HEK293 (cell line): ENCODE measurements around the gene UBA1.

Experiments
- GLIS2 ChIP-seq: fragments of 450-650 bp; formaldehyde crosslinking; IDR thresholded peaks from 2 replicates; pipeline ENCODE4 v1.5.1; 2016; ENCODE audit warnings: missing biosample characterization, missing genetic modification characterization
- KLF8 ChIP-seq: fragments of 450-650 bp; formaldehyde crosslinking; IDR thresholded peaks from 2 replicates; pipeline ENCODE4 v1.5.1; 2016; ENCODE audit warnings: missing biosample characterization, missing genetic modification characterization
- MZF1 ChIP-seq: fragments of 450-650 bp; formaldehyde crosslinking; IDR thresholded peaks from 2 replicates; pipeline ENCODE4 v1.5.1; 2017; ENCODE audit warnings: missing biosample characterization, missing genetic modification characterization, borderline replicate concordance
- TCF7L2 ChIP-seq: IDR thresholded peaks from 2 replicates; pipeline ENCODE4 v1.6.1; 2011; ENCODE audit warnings: low read depth, mild to moderate bottlenecking, inconsistent platforms, low read length, moderate library complexity, borderline replicate concordance
- YY2 ChIP-seq: fragments of 450-650 bp; formaldehyde crosslinking; IDR thresholded peaks from 2 replicates; pipeline ENCODE4 v1.5.1; 2016; ENCODE audit warnings: missing biosample characterization, missing genetic modification characterization
- ZBTB8A ChIP-seq: fragments of 450-650 bp; formaldehyde crosslinking; IDR thresholded peaks from 2 replicates; pipeline ENCODE4 v1.5.1; 2016; ENCODE audit warnings: missing biosample characterization, missing genetic modification characterization
- ZFHX2 ChIP-seq: fragments of 450-650 bp; formaldehyde crosslinking; conservative IDR thresholded peaks from 2 replicates; pipeline ENCODE4 v1.5.1; 2016; ENCODE audit warnings: missing biosample characterization, missing genetic modification characterization
- ZFP69B ChIP-seq: fragments of 450-650 bp; formaldehyde crosslinking; IDR thresholded peaks from 2 replicates; pipeline ENCODE4 v1.5.1; 2016; ENCODE audit warnings: missing biosample characterization, missing genetic modification characterization
- ZNF324 ChIP-seq: fragments of 450-650 bp; formaldehyde crosslinking; IDR thresholded peaks from 2 replicates; pipeline ENCODE4 v1.5.1; 2016; ENCODE audit warnings: missing biosample characterization, missing genetic modification characterization
- ZNF341 ChIP-seq: fragments of 450-650 bp; formaldehyde crosslinking; IDR thresholded peaks from 2 replicates; pipeline ENCODE4; 2016; ENCODE audit warnings: low read depth, missing biosample characterization, missing genetic modification characterization
- ZNF600 ChIP-seq: fragments of 450-650 bp; formaldehyde crosslinking; IDR thresholded peaks from 2 replicates; pipeline ENCODE4 v1.5.1; 2016; ENCODE audit warnings: missing biosample characterization, missing genetic modification characterization
- ZNF660 ChIP-seq: fragments of 450-650 bp; IDR thresholded peaks from 2 replicates; pipeline ENCODE4 v1.5.1; 2018; ENCODE audit warnings: missing biosample characterization, mild to moderate bottlenecking, missing genetic modification characterization
- ZNF777 ChIP-seq: fragments of 450-650 bp; formaldehyde crosslinking; IDR thresholded peaks from 2 replicates; pipeline ENCODE4 v1.5.1; 2017; ENCODE audit warnings: missing biosample characterization, missing genetic modification characterization, borderline replicate concordance
- ZXDB ChIP-seq: fragments of 450-650 bp; formaldehyde crosslinking; IDR thresholded peaks from 2 replicates; pipeline ENCODE4 v1.5.1; 2016; ENCODE audit warnings: missing biosample characterization, missing genetic modification characterization
- TF ChIP-seq, protein P1 (sequence below): fragments of 450-650 bp; formaldehyde crosslinking; IDR thresholded peaks from 2 replicates; pipeline ENCODE4 v1.5.1; 2016; ENCODE audit warnings: missing biosample characterization, missing genetic modification characterization
- TF ChIP-seq, protein P2 (sequence below): fragments of 450-650 bp; formaldehyde crosslinking; IDR thresholded peaks from 2 replicates; pipeline ENCODE4 v1.5.1; 2016; ENCODE audit warnings: missing biosample characterization, missing genetic modification characterization
- TF ChIP-seq, protein P3 (sequence below): fragments of 450-650 bp; formaldehyde crosslinking; conservative IDR thresholded peaks from 2 replicates; pipeline ENCODE4 v1.5.1; 2016; ENCODE audit warnings: low read depth, missing biosample characterization, missing genetic modification characterization
- TF ChIP-seq, protein P4 (sequence below): fragments of 450-650 bp; formaldehyde crosslinking; IDR thresholded peaks from 2 replicates; pipeline ENCODE4 v1.5.1; 2016; ENCODE audit warnings: missing biosample characterization, missing genetic modification characterization
- TF ChIP-seq, protein P5 (sequence below): fragments of 450-650 bp; formaldehyde crosslinking; IDR thresholded peaks from 2 replicates; pipeline ENCODE4 v1.5.1; 2016; ENCODE audit warnings: missing biosample characterization, missing genetic modification characterization
- TF ChIP-seq, protein P6 (sequence below): fragments of 450-650 bp; formaldehyde crosslinking; IDR thresholded peaks from 2 replicates; pipeline ENCODE4 v1.5.1; 2017; ENCODE audit warnings: missing biosample characterization, missing genetic modification characterization
- TF ChIP-seq, protein P7 (sequence below): fragments of 450-650 bp; formaldehyde crosslinking; conservative IDR thresholded peaks from 2 replicates; pipeline ENCODE4 v1.5.1; 2016; ENCODE audit warnings: low read depth, missing biosample characterization, missing genetic modification characterization

Gene UBA1

DNA sequence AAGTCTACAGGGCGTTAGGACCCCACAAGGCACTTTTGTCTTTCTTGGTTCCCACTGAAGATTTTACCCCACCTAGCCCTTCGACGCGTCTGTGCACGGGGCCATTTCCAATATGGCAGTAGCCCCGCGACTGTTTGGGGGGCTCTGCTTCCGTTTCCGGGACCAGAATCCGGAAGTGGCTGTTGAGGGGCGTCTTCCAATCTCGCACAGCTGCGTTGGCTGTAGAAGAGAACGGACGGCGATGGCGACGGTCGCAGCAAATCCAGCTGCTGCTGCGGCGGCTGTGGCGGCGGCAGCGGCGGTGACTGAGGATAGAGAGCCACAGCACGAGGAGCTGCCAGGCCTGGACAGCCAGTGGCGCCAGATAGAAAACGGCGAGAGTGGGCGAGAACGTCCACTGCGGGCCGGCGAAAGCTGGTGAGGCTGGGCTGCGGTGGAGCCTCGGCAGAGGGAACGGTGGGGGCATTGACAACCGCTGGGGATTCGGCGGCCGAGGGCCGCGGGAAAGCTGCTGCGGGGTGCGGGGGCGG is 39.2 kb downstream of the UBA1 start, which contains the start of gene USP11 (continued):
- TF ChIP-seq, protein P1, sequence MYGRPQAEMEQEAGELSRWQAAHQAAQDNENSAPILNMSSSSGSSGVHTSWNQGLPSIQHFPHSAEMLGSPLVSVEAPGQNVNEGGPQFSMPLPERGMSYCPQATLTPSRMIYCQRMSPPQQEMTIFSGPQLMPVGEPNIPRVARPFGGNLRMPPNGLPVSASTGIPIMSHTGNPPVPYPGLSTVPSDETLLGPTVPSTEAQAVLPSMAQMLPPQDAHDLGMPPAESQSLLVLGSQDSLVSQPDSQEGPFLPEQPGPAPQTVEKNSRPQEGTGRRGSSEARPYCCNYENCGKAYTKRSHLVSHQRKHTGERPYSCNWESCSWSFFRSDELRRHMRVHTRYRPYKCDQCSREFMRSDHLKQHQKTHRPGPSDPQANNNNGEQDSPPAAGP (tag by site-specific recombination): no peak
- TF ChIP-seq ZNF600 (tag by site-specific recombination) (0 out of 2 replicates have a peak, but pooled peaks have one; percentile 82), ZNF324 (tag by site-specific recombination) (peak; percentile 74), ZNF660 (0 out of 2 replicates have a peak, but pooled peaks have one; percentile 35), ZFP69B (tag by site-specific recombination) (peak; percentile 9; the same call in 1 of the 2 replicates), YY2 (peak; percentile 87), TCF7L2 (no peak), KLF8 (peak; percentile 60), ZBTB8A (tag by site-specific recombination) (peak; percentile 53), MZF1 (tag by site-specific recombination) (peak; percentile 71), ZNF777 (tag by site-specific recombination) (peak; percentile 78; the same call in 1 of the 2 replicates), ZNF341 (tag by site-specific recombination) (peak; percentile 94), GLIS2 (tag by site-specific recombination) (0 out of 2 replicates have a peak, but pooled peaks have one; percentile 61), ZXDB (tag by site-specific recombination) (peak; percentile 73), ZFHX2 (no peak)
- TF ChIP-seq, protein P2, sequence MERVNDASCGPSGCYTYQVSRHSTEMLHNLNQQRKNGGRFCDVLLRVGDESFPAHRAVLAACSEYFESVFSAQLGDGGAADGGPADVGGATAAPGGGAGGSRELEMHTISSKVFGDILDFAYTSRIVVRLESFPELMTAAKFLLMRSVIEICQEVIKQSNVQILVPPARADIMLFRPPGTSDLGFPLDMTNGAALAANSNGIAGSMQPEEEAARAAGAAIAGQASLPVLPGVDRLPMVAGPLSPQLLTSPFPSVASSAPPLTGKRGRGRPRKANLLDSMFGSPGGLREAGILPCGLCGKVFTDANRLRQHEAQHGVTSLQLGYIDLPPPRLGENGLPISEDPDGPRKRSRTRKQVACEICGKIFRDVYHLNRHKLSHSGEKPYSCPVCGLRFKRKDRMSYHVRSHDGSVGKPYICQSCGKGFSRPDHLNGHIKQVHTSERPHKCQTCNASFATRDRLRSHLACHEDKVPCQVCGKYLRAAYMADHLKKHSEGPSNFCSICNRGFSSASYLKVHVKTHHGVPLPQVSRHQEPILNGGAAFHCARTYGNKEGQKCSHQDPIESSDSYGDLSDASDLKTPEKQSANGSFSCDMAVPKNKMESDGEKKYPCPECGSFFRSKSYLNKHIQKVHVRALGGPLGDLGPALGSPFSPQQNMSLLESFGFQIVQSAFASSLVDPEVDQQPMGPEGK: peak; percentile 80
- TF ChIP-seq, protein P3, sequence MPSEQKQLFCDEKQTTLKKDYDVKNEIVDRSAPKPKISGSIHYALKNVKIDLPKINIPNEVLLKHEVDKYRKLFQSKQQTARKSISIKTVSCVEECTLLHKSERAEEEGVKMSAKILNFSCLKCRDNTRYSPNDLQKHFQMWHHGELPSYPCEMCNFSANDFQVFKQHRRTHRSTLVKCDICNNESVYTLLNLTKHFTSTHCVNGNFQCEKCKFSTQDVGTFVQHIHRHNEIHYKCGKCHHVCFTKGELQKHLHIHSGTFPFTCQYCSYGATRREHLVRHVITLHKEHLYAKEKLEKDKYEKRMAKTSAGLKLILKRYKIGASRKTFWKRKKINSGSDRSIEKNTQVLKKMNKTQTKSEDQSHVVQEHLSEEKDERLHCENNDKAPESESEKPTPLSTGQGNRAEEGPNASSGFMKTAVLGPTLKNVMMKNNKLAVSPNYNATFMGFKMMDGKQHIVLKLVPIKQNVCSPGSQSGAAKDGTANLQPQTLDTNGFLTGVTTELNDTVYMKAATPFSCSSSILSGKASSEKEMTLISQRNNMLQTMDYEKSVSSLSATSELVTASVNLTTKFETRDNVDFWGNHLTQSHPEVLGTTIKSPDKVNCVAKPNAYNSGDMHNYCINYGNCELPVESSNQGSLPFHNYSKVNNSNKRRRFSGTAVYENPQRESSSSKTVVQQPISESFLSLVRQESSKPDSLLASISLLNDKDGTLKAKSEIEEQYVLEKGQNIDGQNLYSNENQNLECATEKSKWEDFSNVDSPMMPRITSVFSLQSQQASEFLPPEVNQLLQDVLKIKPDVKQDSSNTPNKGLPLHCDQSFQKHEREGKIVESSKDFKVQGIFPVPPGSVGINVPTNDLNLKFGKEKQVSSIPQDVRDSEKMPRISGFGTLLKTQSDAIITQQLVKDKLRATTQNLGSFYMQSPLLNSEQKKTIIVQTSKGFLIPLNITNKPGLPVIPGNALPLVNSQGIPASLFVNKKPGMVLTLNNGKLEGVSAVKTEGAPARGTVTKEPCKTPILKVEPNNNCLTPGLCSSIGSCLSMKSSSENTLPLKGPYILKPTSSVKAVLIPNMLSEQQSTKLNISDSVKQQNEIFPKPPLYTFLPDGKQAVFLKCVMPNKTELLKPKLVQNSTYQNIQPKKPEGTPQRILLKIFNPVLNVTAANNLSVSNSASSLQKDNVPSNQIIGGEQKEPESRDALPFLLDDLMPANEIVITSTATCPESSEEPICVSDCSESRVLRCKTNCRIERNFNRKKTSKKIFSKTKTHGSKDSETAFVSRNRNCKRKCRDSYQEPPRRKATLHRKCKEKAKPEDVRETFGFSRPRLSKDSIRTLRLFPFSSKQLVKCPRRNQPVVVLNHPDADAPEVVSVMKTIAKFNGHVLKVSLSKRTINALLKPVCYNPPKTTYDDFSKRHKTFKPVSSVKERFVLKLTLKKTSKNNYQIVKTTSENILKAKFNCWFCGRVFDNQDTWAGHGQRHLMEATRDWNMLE (tag by site-specific recombination): peak; percentile 88
- TF ChIP-seq, protein P4, sequence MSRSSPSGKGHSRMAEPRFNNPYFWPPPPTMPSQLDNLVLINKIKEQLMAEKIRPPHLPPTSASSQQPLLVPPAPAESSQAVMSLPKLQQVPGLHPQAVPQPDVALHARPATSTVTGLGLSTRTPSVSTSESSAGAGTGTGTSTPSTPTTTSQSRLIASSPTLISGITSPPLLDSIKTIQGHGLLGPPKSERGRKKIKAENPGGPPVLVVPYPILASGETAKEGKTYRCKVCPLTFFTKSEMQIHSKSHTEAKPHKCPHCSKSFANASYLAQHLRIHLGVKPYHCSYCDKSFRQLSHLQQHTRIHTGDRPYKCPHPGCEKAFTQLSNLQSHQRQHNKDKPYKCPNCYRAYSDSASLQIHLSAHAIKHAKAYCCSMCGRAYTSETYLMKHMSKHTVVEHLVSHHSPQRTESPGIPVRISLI (tag by site-specific recombination): no peak
- TF ChIP-seq, protein P5, sequence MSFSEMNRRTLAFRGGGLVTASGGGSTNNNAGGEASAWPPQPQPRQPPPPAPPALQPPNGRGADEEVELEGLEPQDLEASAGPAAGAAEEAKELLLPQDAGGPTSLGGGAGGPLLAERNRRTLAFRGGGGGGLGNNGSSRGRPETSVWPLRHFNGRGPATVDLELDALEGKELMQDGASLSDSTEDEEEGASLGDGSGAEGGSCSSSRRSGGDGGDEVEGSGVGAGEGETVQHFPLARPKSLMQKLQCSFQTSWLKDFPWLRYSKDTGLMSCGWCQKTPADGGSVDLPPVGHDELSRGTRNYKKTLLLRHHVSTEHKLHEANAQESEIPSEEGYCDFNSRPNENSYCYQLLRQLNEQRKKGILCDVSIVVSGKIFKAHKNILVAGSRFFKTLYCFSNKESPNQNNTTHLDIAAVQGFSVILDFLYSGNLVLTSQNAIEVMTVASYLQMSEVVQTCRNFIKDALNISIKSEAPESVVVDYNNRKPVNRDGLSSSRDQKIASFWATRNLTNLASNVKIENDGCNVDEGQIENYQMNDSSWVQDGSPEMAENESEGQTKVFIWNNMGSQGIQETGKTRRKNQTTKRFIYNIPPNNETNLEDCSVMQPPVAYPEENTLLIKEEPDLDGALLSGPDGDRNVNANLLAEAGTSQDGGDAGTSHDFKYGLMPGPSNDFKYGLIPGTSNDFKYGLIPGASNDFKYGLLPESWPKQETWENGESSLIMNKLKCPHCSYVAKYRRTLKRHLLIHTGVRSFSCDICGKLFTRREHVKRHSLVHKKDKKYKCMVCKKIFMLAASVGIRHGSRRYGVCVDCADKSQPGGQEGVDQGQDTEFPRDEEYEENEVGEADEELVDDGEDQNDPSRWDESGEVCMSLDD (tag by site-specific recombination): peak; percentile 98
- TF ChIP-seq, protein P6, sequence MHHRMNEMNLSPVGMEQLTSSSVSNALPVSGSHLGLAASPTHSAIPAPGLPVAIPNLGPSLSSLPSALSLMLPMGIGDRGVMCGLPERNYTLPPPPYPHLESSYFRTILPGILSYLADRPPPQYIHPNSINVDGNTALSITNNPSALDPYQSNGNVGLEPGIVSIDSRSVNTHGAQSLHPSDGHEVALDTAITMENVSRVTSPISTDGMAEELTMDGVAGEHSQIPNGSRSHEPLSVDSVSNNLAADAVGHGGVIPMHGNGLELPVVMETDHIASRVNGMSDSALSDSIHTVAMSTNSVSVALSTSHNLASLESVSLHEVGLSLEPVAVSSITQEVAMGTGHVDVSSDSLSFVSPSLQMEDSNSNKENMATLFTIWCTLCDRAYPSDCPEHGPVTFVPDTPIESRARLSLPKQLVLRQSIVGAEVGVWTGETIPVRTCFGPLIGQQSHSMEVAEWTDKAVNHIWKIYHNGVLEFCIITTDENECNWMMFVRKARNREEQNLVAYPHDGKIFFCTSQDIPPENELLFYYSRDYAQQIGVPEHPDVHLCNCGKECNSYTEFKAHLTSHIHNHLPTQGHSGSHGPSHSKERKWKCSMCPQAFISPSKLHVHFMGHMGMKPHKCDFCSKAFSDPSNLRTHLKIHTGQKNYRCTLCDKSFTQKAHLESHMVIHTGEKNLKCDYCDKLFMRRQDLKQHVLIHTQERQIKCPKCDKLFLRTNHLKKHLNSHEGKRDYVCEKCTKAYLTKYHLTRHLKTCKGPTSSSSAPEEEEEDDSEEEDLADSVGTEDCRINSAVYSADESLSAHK (tag by site-specific recombination): 0 out of 2 replicates have a peak, but pooled peaks have one; percentile 27
- TF ChIP-seq, protein P7, sequence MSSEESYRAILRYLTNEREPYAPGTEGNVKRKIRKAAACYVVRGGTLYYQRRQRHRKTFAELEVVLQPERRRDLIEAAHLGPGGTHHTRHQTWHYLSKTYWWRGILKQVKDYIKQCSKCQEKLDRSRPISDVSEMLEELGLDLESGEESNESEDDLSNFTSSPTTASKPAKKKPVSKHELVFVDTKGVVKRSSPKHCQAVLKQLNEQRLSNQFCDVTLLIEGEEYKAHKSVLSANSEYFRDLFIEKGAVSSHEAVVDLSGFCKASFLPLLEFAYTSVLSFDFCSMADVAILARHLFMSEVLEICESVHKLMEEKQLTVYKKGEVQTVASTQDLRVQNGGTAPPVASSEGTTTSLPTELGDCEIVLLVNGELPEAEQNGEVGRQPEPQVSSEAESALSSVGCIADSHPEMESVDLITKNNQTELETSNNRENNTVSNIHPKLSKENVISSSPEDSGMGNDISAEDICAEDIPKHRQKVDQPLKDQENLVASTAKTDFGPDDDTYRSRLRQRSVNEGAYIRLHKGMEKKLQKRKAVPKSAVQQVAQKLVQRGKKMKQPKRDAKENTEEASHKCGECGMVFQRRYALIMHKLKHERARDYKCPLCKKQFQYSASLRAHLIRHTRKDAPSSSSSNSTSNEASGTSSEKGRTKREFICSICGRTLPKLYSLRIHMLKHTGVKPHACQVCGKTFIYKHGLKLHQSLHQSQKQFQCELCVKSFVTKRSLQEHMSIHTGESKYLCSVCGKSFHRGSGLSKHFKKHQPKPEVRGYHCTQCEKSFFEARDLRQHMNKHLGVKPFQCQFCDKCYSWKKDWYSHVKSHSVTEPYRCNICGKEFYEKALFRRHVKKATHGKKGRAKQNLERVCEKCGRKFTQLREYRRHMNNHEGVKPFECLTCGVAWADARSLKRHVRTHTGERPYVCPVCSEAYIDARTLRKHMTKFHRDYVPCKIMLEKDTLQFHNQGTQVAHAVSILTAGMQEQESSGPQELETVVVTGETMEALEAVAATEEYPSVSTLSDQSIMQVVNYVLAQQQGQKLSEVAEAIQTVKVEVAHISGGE (tag by site-specific recombination): peak; percentile 84
